Adrenal gland (tissue), 5 donors: ENCODE measurements around the gene ALG6.

Experiments
- POLR2A ChIP-seq, 2 donors: fragments of 450-650 bp; IDR thresholded peaks; one replicate each; pipeline ENCODE4 v1.6.1; 2017; ENCODE audit warnings: antibody characterized with exemption in 2 of 2, mild to moderate bottlenecking in 2 of 2, moderate library complexity in 1 of 2
- TF ChIP-seq, protein P1 (sequence below), 6 experiments: fragments of 450-650 bp in 4 of 6; fragments of 200-600 bp in 2 of 6; sonication (generic) in 1 of 6; IDR thresholded peaks; 1 replicate in 5 of 6; 2 replicates in 1 of 6; pipeline versions ENCODE4 v1.5.1 to v1.8.0; 2016 to 2021; ENCODE audit warnings: antibody characterized with exemption in 6 of 6, mild to moderate bottlenecking in 2 of 6, moderate library complexity in 1 of 6
- donor health status: DM: no; HTN: no; CAD: no.

- TF ChIP-seq, protein P1, sequence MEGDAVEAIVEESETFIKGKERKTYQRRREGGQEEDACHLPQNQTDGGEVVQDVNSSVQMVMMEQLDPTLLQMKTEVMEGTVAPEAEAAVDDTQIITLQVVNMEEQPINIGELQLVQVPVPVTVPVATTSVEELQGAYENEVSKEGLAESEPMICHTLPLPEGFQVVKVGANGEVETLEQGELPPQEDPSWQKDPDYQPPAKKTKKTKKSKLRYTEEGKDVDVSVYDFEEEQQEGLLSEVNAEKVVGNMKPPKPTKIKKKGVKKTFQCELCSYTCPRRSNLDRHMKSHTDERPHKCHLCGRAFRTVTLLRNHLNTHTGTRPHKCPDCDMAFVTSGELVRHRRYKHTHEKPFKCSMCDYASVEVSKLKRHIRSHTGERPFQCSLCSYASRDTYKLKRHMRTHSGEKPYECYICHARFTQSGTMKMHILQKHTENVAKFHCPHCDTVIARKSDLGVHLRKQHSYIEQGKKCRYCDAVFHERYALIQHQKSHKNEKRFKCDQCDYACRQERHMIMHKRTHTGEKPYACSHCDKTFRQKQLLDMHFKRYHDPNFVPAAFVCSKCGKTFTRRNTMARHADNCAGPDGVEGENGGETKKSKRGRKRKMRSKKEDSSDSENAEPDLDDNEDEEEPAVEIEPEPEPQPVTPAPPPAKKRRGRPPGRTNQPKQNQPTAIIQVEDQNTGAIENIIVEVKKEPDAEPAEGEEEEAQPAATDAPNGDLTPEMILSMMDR (IDR thresholded peaks at IDR 0.05), result peak; percentile 30 to 65 (median 53)
- TF ChIP-seq POLR2A (IDR thresholded peaks at IDR 0.05), result no peak
Measured at GRCh38 chr1:63327417-63328054, 39.9 kb upstream of the ALG6 start.
